Uterus (tissue), 2 donors: Measurements from ENCODE around the gene RASD2.

Source experiments
- POLR2A ChIP-seq, 2 donors: fragments of 450-650 bp; IDR thresholded peaks; one replicate each; pipeline ENCODE4 v1.6.1; 2016; ENCODE audit warnings: antibody characterized with exemption in 2 of 2, mild to moderate bottlenecking in 1 of 2, moderate library complexity in 1 of 2
- TF ChIP-seq, protein P1 (sequence below), 4 experiments: fragments of 200-600 bp in 2 of 4; fragments of 450-650 bp in 2 of 4; sonication (generic) in 2 of 4; IDR thresholded peaks; one replicate each; pipeline ENCODE4 v1.5.1; 2016 to 2019; ENCODE audit warnings: antibody characterized with exemption in 4 of 4, mild to moderate bottlenecking in 2 of 4, moderate library complexity in 1 of 4

- TF ChIP-seq, protein P1, sequence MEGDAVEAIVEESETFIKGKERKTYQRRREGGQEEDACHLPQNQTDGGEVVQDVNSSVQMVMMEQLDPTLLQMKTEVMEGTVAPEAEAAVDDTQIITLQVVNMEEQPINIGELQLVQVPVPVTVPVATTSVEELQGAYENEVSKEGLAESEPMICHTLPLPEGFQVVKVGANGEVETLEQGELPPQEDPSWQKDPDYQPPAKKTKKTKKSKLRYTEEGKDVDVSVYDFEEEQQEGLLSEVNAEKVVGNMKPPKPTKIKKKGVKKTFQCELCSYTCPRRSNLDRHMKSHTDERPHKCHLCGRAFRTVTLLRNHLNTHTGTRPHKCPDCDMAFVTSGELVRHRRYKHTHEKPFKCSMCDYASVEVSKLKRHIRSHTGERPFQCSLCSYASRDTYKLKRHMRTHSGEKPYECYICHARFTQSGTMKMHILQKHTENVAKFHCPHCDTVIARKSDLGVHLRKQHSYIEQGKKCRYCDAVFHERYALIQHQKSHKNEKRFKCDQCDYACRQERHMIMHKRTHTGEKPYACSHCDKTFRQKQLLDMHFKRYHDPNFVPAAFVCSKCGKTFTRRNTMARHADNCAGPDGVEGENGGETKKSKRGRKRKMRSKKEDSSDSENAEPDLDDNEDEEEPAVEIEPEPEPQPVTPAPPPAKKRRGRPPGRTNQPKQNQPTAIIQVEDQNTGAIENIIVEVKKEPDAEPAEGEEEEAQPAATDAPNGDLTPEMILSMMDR (IDR thresholded peaks at IDR 0.05) = no peak
- TF ChIP-seq POLR2A (IDR thresholded peaks at IDR 0.05) = no peak
Measured at GRCh38 chr22:35533365-35534029, 7.1 kb upstream of the RASD2 start.
